Measurements from ENCODE around the gene STX12.

STX12 gene

GRCh38 chr1:27835501-27835900 lies 62.5 kb downstream of the STX12 start:
- Histone ChIP-seq H4K8ac (ENCODE audit: low read depth, low read length) (no peak overlapping the region), H3K9ac (ENCODE audit: low read length) (no peak overlapping the region), H3K79me1 (ENCODE audit: low read length) (peaks cover 6% of the 10 kb centered on the region), H4K12ac (ENCODE audit: low read depth, low read length) (no peak overlapping the region), H3K79me2 (ENCODE audit: control insufficient read depth, insufficient read depth, low read length, poor library complexity) (peaks cover 8% of the 10 kb centered on the region), H3K4me2 (ENCODE audit: low read length) (no peak overlapping the region), H2BK120ac (ENCODE audit: insufficient read depth, low read length, poor library complexity) (no peak overlapping the region), H3K27me3 (ENCODE audit: insufficient read depth, low read length) (no peaks in the 10 kb centered on the region), H3K23ac (ENCODE audit: low read length) (no peak overlapping the region), H2AK5ac (ENCODE audit: low read length) (no peak overlapping the region), H4K91ac (ENCODE audit: low read depth, low read length) (no peak overlapping the region), H3K14ac (ENCODE audit: low read length) (no peak overlapping the region), H2AFZ (ENCODE audit: insufficient read depth, low read length, poor library complexity) (no peak overlapping the region), H3K4me1 (ENCODE audit: control insufficient read depth in 1 of 2, insufficient read depth in 2 of 2, low read length in 2 of 2) (peaks cover 0 to 7% of the 10 kb centered on the region in 2 experiments), H3K36me3 (ENCODE audit: control insufficient read depth in 1 of 2, insufficient read depth in 2 of 2, low read length in 2 of 2) (peaks cover 13 to 20% of the 10 kb centered on the region in 2 experiments), H3K27ac (ENCODE audit: low read depth, low read length) (no peak overlapping the region), H3K4ac (ENCODE audit: low read depth, low read length) (no peak overlapping the region), H3K18ac (ENCODE audit: low read length) (no peak overlapping the region), H2BK5ac (ENCODE audit: low read depth, low read length, poor library complexity) (no peak overlapping the region), H3K4me3 (ENCODE audit: low read depth, low read length) (no peak overlapping the region), H2BK12ac (ENCODE audit: low read length) (no peak overlapping the region), H3K9me3 (ENCODE audit: insufficient read depth, low read depth, low read length) (no peaks in the 10 kb centered on the region)
- WGBS (ENCODE audit: extremely low coverage, insufficient coverage, insufficient read length), result no CpG with 5 or more reads among the region's 1 CpG
- no peak for DNase-seq

GRCh38 chr1:27849951-27850350 lies 76.9 kb downstream of the STX12 start:
- no peak overlapping the region for H3K4me3 ChIP-seq (ENCODE audit: low read depth, low read length)
- H3K23ac ChIP-seq (ENCODE audit: low read length), result no peak overlapping the region
- DNase-seq, result no peak
- H4K12ac ChIP-seq (ENCODE audit: low read depth, low read length), result no peak overlapping the region
- H2BK12ac ChIP-seq (ENCODE audit: low read length), result no peak overlapping the region
- H2AK5ac ChIP-seq (ENCODE audit: low read length), result no peak overlapping the region
- H3K4ac ChIP-seq (ENCODE audit: low read depth, low read length), result no peak overlapping the region
- peaks cover 20 to 35% of the 10 kb centered on the region in 2 experiments for H3K36me3 ChIP-seq (ENCODE audit: control insufficient read depth in 1 of 2, insufficient read depth in 2 of 2, low read length in 2 of 2)
- H2BK5ac ChIP-seq (ENCODE audit: low read depth, low read length, poor library complexity), result no peak overlapping the region
- no peak overlapping the region for H3K27ac ChIP-seq (ENCODE audit: low read depth, low read length)
- H3K27me3 ChIP-seq (ENCODE audit: insufficient read depth, low read length), result no peaks in the 10 kb centered on the region
- no peaks in the 10 kb centered on the region for H3K4me1 ChIP-seq (ENCODE audit: control insufficient read depth in 1 of 2, insufficient read depth in 2 of 2, low read length in 2 of 2)
- H3K79me2 ChIP-seq (ENCODE audit: control insufficient read depth, insufficient read depth, low read length, poor library complexity), result no peaks in the 10 kb centered on the region
- H2BK120ac ChIP-seq (ENCODE audit: insufficient read depth, low read length, poor library complexity), result no peak overlapping the region
- H4K91ac ChIP-seq (ENCODE audit: low read depth, low read length), result no peak overlapping the region
- WGBS (ENCODE audit: extremely low coverage, insufficient coverage, insufficient read length), result no CpG with 5 or more reads among the region's 7 CpGs
- no peak overlapping the region for H2AFZ ChIP-seq (ENCODE audit: insufficient read depth, low read length, poor library complexity)
- no peak overlapping the region for H3K18ac ChIP-seq (ENCODE audit: low read length)
- peaks cover 2% of the 10 kb centered on the region for H3K9me3 ChIP-seq (ENCODE audit: insufficient read depth, low read depth, low read length)
- H3K14ac ChIP-seq (ENCODE audit: low read length), result no peak overlapping the region
- no peaks in the 10 kb centered on the region for H3K79me1 ChIP-seq (ENCODE audit: low read length)
- H3K9ac ChIP-seq (ENCODE audit: low read length), result no peak overlapping the region
- H4K8ac ChIP-seq (ENCODE audit: low read depth, low read length), result no peak overlapping the region
- no peak overlapping the region for H3K4me2 ChIP-seq (ENCODE audit: low read length)

GRCh38 chr1:27855085-27855484 lies 82.1 kb downstream of the STX12 start:
- Histone ChIP-seq H3K36me3 (ENCODE audit: control insufficient read depth in 1 of 2, insufficient read depth in 2 of 2, low read length in 2 of 2) (peaks cover 3 to 8% of the 10 kb centered on the region in 2 experiments), H4K12ac (ENCODE audit: low read depth, low read length) (no peak overlapping the region), H2AFZ (ENCODE audit: insufficient read depth, low read length, poor library complexity) (no peak overlapping the region), H4K8ac (ENCODE audit: low read depth, low read length) (no peak overlapping the region), H3K4ac (ENCODE audit: low read depth, low read length) (no peak overlapping the region), H3K79me2 (ENCODE audit: control insufficient read depth, insufficient read depth, low read length, poor library complexity) (no peaks in the 10 kb centered on the region), H3K79me1 (ENCODE audit: low read length) (no peaks in the 10 kb centered on the region), H3K18ac (ENCODE audit: low read length) (no peak overlapping the region), H3K4me3 (ENCODE audit: low read depth, low read length) (no peak overlapping the region), H2BK5ac (ENCODE audit: low read depth, low read length, poor library complexity) (no peak overlapping the region), H3K4me2 (ENCODE audit: low read length) (no peak overlapping the region), H3K9me3 (ENCODE audit: insufficient read depth, low read depth, low read length) (peaks cover 2% of the 10 kb centered on the region), H3K23ac (ENCODE audit: low read length) (no peak overlapping the region), H3K27me3 (ENCODE audit: insufficient read depth, low read length) (no peaks in the 10 kb centered on the region), H4K91ac (ENCODE audit: low read depth, low read length) (no peak overlapping the region), H3K14ac (ENCODE audit: low read length) (no peak overlapping the region), H2BK12ac (ENCODE audit: low read length) (no peak overlapping the region), H2BK120ac (ENCODE audit: insufficient read depth, low read length, poor library complexity) (no peak overlapping the region), H3K4me1 (ENCODE audit: control insufficient read depth in 1 of 2, insufficient read depth in 2 of 2, low read length in 2 of 2) (peaks cover 2 to 6% of the 10 kb centered on the region in 2 experiments), H2AK5ac (ENCODE audit: low read length) (no peak overlapping the region), H3K27ac (ENCODE audit: low read depth, low read length) (no peak overlapping the region), H3K9ac (ENCODE audit: low read length) (no peak overlapping the region)
- WGBS (ENCODE audit: extremely low coverage, insufficient coverage, insufficient read length), result no CpG with 5 or more reads among the region's 6 CpGs
- DNase-seq, result no peak

DNA sequence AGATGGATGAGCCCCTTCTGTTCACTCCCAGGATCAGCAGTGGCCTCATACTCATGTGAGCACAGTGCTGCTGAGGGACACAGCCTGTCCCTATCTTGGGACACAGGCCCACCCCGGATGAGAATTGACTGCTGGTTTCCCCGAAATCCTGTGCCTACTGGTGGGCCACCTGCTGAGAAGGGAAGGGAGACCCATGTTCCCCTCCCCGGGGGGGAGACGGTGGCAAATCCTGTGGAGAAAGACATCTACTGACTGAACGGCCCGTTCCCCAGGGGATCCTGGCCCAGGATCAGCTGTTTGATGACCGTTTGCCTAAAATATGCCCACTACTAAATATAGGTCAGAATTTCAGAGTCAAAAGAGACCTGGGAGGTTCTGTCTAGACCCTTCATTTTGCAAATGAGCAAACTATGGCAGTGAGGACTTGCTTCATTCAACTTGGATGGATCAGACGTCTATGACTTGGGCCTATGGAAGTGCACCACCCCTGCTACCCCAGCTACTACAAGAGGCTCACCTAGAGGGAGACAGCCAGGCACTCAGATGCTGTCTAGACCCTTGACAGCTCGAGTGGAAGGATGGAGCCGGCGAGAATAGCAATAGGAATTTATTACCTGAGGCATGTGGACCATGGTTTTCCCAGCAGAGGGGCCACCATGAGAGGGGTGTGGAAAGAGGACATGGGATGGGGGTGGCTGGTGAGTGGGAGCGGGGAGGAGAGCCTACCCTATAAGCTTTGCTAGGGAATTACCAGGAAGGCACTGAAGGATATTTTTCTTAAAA lies 83.7 kb downstream of the STX12 start:
- H3K9me3 ChIP-seq (ENCODE audit: insufficient read depth, low read depth, low read length), result no peaks in the 10 kb centered on the region
- no peak overlapping the region for H3K14ac ChIP-seq (ENCODE audit: low read length)
- no peak overlapping the region for H3K27ac ChIP-seq (ENCODE audit: low read depth, low read length)
- no peak overlapping the region for H2BK12ac ChIP-seq (ENCODE audit: low read length)
- H3K18ac ChIP-seq (ENCODE audit: low read length), result no peak overlapping the region
- H3K4me2 ChIP-seq (ENCODE audit: low read length), result no peak overlapping the region
- no peak overlapping the region for H3K9ac ChIP-seq (ENCODE audit: low read length)
- H2AK5ac ChIP-seq (ENCODE audit: low read length), result no peak overlapping the region
- no peak overlapping the region for H3K4me3 ChIP-seq (ENCODE audit: low read depth, low read length)
- no peak for DNase-seq
- no peak overlapping the region for H4K12ac ChIP-seq (ENCODE audit: low read depth, low read length)
- no peak overlapping the region for H3K23ac ChIP-seq (ENCODE audit: low read length)
- no peak overlapping the region for H3K4ac ChIP-seq (ENCODE audit: low read depth, low read length)
- H3K79me2 ChIP-seq (ENCODE audit: control insufficient read depth, insufficient read depth, low read length, poor library complexity), result no peaks in the 10 kb centered on the region
- no peak overlapping the region for H2BK120ac ChIP-seq (ENCODE audit: insufficient read depth, low read length, poor library complexity)
- H4K8ac ChIP-seq (ENCODE audit: low read depth, low read length), result no peak overlapping the region
- H2BK5ac ChIP-seq (ENCODE audit: low read depth, low read length, poor library complexity), result no peak overlapping the region
- peaks cover 0 to 2% of the 10 kb centered on the region in 2 experiments for H3K36me3 ChIP-seq (ENCODE audit: control insufficient read depth in 1 of 2, insufficient read depth in 2 of 2, low read length in 2 of 2)
- no peak overlapping the region for H4K91ac ChIP-seq (ENCODE audit: low read depth, low read length)
- no peak overlapping the region for H2AFZ ChIP-seq (ENCODE audit: insufficient read depth, low read length, poor library complexity)
- no peaks in the 10 kb centered on the region for H3K27me3 ChIP-seq (ENCODE audit: insufficient read depth, low read length)
- peaks cover 2 to 6% of the 10 kb centered on the region in 2 experiments for H3K4me1 ChIP-seq (ENCODE audit: control insufficient read depth in 1 of 2, insufficient read depth in 2 of 2, low read length in 2 of 2)
- H3K79me1 ChIP-seq (ENCODE audit: low read length), result no peaks in the 10 kb centered on the region
- WGBS (ENCODE audit: extremely low coverage, insufficient coverage, insufficient read length), result no CpG with 5 or more reads among the region's 12 CpGs

Measured in trophoblast cell (in vitro differentiated cells and primary cell).